AG04450 (cell line): ENCODE results near the gene HOXD4. TPM values are rescaled to one million over a fixed set of nuclear protein-coding genes. Genes with fewer than 3 reads are reported as not detected.

Experiments
- CTCF ChIA-PET: fragments of 300-600, 350-600 bp; formaldehyde crosslinking; extraction: SDS; loops from one replicate; lab custom pipeline; 2022; ENCODE audit warnings: antibody characterized with exemption, inconsistent platforms; lab: Charles Lee
- POLR2A ChIA-PET: fragments of 350-600 bp; formaldehyde crosslinking; extraction: SDS; loops from one replicate; lab custom pipeline; 2021; ENCODE audit warnings: antibody characterized with exemption, inconsistent platforms; lab: Yijun Ruan, JAX
- DNase-seq: peaks from one replicate; pipeline ENCODE4 v3.0.0-alpha.2; 2011; ENCODE audit warnings: low read depth, low spot score
- H3K27ac ChIP-seq: one replicate; pipeline ENCODE4 v1.5.1; 2012; ENCODE audit warnings: low read depth, low read length, control low read depth
- H3K27me3 ChIP-seq: one replicate; pipeline ENCODE4 v1.6.0; 2012; ENCODE audit warnings: low read length; ENCODE audit not compliant: control insufficient read depth, insufficient read depth
- H3K4me3 ChIP-seq: 2 replicates; pipeline ENCODE4 v1.5.1; 2011; ENCODE audit warnings: mild to moderate bottlenecking, low read depth, low read length, control low read depth
- H3K9me3 ChIP-seq: 2 replicates; pipeline ENCODE4 v1.5.1; 2012; ENCODE audit warnings: low read length; ENCODE audit not compliant: control insufficient read depth, insufficient read depth
- polyA plus RNA-seq: library from polyadenylated mRNA; depleted of rRNA; stranded (reverse); fragments of >200 nt; gene quantifications from 2 replicates; pipeline ENCODE4 v1.2.3, GENCODE V29; 2011
- TF ChIP-seq, protein P1 (sequence below): IDR thresholded peaks from 2 replicates; pipeline ENCODE4 v1.5.1; 2011; ENCODE audit warnings: low read depth, low read length, control low read depth, inconsistent platforms

Gene HOXD4
- polyA plus RNA-seq, 1 experiment = not detected

DNA sequence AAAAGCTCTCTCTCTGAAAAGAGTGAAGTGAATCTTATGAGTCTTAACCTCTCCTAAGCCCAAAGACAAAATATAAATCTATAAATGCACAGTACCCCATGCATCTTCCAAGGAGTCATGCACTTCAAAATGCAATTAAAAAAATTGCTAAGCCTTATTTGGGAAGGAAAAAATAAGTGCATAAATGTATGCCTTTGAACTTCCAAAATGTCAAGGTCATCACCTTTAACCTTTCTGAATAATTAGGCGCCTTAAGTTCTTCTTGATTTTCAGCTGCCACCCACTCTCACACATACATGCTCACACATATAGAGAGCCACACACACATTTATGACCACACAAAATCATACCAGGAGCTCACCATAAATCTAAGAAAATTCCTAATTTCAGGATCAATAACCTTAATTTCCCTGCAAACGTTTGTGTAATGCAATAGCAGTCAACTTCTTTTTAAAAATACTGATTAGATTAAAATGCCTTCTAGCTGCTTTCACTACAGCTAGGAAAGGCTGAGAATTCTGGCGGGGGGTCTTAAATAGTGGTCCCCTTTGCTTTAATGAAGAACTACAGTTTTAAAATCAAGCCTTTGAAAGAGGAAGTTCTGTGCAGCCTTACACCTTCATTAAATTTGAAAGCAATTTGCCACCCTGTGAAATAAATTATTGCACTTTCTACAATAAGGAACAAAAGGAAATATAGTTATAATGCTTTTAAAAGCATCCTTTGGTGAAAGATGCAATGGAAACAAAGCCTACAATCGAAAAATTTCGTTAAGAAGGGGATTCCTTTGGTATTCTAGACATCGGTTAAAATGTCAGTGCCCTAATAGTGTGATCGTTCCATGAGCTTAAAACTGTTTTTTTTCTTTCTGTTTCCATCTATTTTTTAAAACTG, 40.7 kb upstream of the HOXD4 start:
- POLR2A ChIA-PET = no interaction called here
- Histone ChIP-seq H3K27ac (no peak overlapping the region), H3K27me3 (peaks cover 89% of the 10 kb centered on the region), H3K4me3 (no peak overlapping the region), H3K9me3 (peaks cover 10% of the 10 kb centered on the region; the same call in 1 of the 2 replicates)
- CTCF ChIA-PET = interaction anchor here (0.5 to 3.3 kb wide), 15 partner anchors 10 to 1894 kb away, joined by 3 to 16 read pairs (median 3); no protein-coding TSS in a partner anchor
- no peak for DNase-seq
- TF ChIP-seq, protein P1, sequence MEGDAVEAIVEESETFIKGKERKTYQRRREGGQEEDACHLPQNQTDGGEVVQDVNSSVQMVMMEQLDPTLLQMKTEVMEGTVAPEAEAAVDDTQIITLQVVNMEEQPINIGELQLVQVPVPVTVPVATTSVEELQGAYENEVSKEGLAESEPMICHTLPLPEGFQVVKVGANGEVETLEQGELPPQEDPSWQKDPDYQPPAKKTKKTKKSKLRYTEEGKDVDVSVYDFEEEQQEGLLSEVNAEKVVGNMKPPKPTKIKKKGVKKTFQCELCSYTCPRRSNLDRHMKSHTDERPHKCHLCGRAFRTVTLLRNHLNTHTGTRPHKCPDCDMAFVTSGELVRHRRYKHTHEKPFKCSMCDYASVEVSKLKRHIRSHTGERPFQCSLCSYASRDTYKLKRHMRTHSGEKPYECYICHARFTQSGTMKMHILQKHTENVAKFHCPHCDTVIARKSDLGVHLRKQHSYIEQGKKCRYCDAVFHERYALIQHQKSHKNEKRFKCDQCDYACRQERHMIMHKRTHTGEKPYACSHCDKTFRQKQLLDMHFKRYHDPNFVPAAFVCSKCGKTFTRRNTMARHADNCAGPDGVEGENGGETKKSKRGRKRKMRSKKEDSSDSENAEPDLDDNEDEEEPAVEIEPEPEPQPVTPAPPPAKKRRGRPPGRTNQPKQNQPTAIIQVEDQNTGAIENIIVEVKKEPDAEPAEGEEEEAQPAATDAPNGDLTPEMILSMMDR = no peak

DNA sequence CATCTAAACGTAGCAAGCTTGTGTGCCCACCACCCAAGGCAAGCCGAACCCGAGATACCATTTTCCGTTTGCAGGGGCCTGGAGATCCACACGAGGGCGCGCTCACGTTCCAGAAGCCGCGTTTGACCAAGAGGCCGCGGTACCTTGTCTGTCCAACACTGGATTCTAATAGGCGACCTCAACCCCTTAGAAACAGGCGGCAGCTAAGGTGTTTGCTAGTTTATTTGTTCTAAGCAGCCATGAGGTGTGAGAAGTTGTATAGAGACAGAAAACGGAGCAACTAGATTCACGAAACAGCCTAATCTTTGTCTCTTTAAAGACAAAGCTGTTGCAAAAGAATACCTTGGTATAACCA, 40.1 kb upstream of the HOXD4 start:
- peaks cover 14% of the 10 kb centered on the region; the same call in 1 of the 2 replicates for H3K9me3 ChIP-seq
- no peak for DNase-seq
- TF ChIP-seq, protein P1 = peak; percentile 67
- H3K27ac ChIP-seq = no peak overlapping the region
- H3K4me3 ChIP-seq = no peak overlapping the region
- peaks cover 90% of the 10 kb centered on the region for H3K27me3 ChIP-seq
- CTCF ChIA-PET = interaction anchor here (0.7 to 3.3 kb wide), 11 partner anchors 10 to 1895 kb away, joined by 3 to 16 read pairs (median 3); no protein-coding TSS in a partner anchor
- POLR2A ChIA-PET = no interaction called here

DNA sequence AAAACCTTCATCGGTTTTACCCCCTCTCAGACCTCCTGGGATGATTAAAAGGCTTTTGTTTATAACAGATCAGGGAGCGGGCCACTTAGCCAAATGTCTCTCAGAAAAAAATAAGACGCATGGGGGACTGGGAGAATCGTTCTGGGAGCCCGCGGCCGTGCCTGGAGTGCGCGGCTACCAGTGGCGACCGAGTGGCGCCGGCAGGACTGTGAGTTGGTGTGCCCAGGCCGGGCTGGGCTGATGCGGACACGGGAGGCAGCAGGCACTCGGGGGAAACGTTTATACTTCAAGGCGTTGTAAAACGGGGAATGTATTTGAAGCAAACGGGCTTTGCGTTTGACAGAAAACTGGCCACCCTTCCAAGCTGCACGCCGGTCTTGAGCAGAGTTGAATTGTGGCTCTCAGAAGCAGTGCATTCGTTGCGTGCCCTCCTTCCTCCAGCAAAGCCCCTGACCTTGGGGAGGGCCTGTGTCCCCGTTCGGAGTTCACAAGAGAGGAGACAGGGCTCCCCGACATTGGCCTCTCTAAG, 39.4 kb upstream of the HOXD4 start:
- H3K4me3 ChIP-seq = no peak overlapping the region
- DNase-seq = no peak
- CTCF ChIA-PET = interaction anchor here (0.9 to 3.3 kb wide), 5 partner anchors 15 to 1032 kb away, joined by 3 to 16 read pairs (median 8); no protein-coding TSS in a partner anchor
- H3K27me3 ChIP-seq = peaks cover 91% of the 10 kb centered on the region
- POLR2A ChIA-PET = no interaction called here
- H3K9me3 ChIP-seq = peaks cover 17% of the 10 kb centered on the region; the same call in 1 of the 2 replicates
- H3K27ac ChIP-seq = no peak overlapping the region
- TF ChIP-seq, protein P1 = no peak

DNA sequence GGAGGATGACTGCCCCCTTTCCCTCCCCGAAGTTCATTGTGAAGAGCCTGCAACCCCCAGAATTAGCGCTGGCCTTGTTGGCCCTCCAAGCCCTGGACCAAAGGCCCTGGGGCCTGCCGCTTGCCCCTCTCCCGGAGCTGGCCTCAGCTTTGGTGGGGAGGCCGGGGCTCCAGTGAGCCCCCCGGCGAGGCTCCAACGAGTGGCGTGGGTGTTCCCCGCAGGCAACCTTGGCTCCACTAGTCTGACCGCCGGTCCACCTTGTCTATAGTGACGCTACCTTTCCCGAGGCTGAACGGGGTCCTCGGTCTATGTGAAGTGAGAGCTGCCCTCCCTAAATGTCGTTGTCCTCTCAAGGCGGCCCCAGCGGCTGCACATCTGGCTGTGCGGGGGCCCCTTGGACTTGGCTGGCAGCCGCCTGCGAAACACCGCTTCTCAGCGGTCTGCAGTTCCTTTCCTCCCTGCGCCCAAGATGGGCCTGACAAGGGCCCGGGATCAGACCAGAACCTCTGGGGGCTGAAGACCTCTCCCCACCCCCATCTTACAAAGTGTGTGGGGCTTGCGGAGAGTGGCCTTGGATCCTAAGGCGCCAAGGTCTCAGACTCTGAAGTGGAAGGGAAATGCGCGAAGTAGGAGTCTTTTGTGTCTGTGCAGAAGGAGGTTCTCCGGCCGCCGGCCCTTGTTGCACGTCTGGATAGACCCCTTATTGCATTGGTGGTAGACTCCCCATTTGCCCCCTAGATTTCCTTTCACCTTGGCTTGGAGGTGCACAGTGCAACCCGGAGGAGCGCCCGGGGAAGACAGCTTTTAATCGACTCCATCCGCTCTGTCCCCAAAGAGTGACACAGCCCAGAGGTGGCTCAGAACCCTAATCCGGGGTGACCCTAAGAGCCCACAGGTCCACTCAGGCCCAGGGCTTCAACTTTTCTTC, 38.7 kb upstream of the HOXD4 start:
- peaks cover 94% of the 10 kb centered on the region for H3K27me3 ChIP-seq
- ChIA-PET POLR2A (no interaction called here), CTCF (interaction anchor here (0.6 to 3.3 kb wide), 7 partner anchors 15 to 1513 kb away, joined by 3 to 16 read pairs (median 3); no protein-coding TSS in a partner anchor)
- no peak overlapping the region for H3K27ac ChIP-seq
- no peak overlapping the region for H3K4me3 ChIP-seq
- peaks cover 23% of the 10 kb centered on the region; the same call in 1 of the 2 replicates for H3K9me3 ChIP-seq
- TF ChIP-seq, protein P1 = no peak
- no peak for DNase-seq
